Nephron progenitor cell (in vitro differentiated cells): ENCODE data around the gene TUBB4B.

ENCODE experiments used
- DNase-seq: peaks from one replicate; pipeline ENCODE4 v3.0.0; 2021
- H3K27ac Mint-ChIP-seq: 2 replicates; pipeline ENCODE4 v1.8.0; 2021; ENCODE audit warnings: mild to moderate bottlenecking, moderate library complexity, mixed read lengths
- H3K27me3 Mint-ChIP-seq: 2 replicates; pipeline ENCODE4 v1.8.0; 2021; ENCODE audit warnings: mild to moderate bottlenecking, low read depth, mixed read lengths; ENCODE audit not compliant: poor library complexity
- H3K36me3 Mint-ChIP-seq: 2 replicates; pipeline ENCODE4 v1.8.0; 2021; ENCODE audit warnings: low read depth, mixed read lengths
- H3K4me1 Mint-ChIP-seq: 2 replicates; pipeline ENCODE4 v1.8.0; 2021; ENCODE audit warnings: mixed read lengths
- H3K4me3 Mint-ChIP-seq: 2 replicates; pipeline ENCODE4 v1.8.0; 2021; ENCODE audit warnings: mild to moderate bottlenecking, moderate library complexity, mixed read lengths
- H3K9me3 Mint-ChIP-seq: 2 replicates; pipeline ENCODE4 v1.8.0; 2021; ENCODE audit warnings: mild to moderate bottlenecking, moderate library complexity, mixed read lengths
- TF ChIP-seq, protein P1 (sequence below): fragments of 200-600 bp; sonication (generic); IDR thresholded peaks from 2 replicates; pipeline ENCODE4 v1.5.0; 2021; ENCODE audit warnings: antibody characterized with exemption

Gene TUBB4B

GRCh38 chr9:137231372-137232039 lies 9.6 kb upstream of the TUBB4B start:
- no peak for DNase-seq
- H3K4me1 Mint-ChIP-seq: peaks cover 21% of the 10 kb centered on the region
- no peak overlapping the region for H3K27ac Mint-ChIP-seq
- no peaks in the 10 kb centered on the region for H3K9me3 Mint-ChIP-seq
- H3K36me3 Mint-ChIP-seq: no peaks in the 10 kb centered on the region
- H3K4me3 Mint-ChIP-seq: no peak overlapping the region
- TF ChIP-seq, protein P1, sequence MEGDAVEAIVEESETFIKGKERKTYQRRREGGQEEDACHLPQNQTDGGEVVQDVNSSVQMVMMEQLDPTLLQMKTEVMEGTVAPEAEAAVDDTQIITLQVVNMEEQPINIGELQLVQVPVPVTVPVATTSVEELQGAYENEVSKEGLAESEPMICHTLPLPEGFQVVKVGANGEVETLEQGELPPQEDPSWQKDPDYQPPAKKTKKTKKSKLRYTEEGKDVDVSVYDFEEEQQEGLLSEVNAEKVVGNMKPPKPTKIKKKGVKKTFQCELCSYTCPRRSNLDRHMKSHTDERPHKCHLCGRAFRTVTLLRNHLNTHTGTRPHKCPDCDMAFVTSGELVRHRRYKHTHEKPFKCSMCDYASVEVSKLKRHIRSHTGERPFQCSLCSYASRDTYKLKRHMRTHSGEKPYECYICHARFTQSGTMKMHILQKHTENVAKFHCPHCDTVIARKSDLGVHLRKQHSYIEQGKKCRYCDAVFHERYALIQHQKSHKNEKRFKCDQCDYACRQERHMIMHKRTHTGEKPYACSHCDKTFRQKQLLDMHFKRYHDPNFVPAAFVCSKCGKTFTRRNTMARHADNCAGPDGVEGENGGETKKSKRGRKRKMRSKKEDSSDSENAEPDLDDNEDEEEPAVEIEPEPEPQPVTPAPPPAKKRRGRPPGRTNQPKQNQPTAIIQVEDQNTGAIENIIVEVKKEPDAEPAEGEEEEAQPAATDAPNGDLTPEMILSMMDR: no peak
- H3K27me3 Mint-ChIP-seq: no peaks in the 10 kb centered on the region

DNA sequence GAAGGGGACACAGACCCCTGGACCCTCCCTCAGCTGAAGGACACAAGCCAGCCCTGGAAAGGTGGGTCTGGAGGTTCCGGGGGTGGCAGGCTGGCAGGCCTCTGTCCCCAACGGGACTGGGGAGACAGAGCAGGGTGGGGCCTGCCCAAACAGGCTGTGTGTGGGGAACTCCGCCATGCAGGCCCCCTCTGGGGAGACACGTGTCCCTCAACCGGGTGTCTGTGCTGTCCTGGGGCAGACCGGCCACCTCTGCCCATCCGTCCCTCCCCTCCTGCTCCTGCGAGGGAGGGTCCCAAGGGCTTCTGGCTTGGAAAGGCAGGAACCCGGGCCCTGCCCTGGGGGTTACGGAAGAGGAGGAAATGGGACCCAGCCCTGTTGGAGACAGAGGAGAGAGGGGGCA lies 9.0 kb upstream of the TUBB4B start:
- Mint-ChIP-seq H3K36me3 (no peaks in the 10 kb centered on the region), H3K4me3 (no peak overlapping the region), H3K4me1 (peaks cover 22% of the 10 kb centered on the region), H3K27ac (no peak overlapping the region), H3K9me3 (no peaks in the 10 kb centered on the region), H3K27me3 (no peaks in the 10 kb centered on the region)
- TF ChIP-seq, protein P1: no peak
- DNase-seq: no peak

GRCh38 chr9:137232510-137232909 lies 8.6 kb upstream of the TUBB4B start:
- Mint-ChIP-seq H3K36me3 (no peaks in the 10 kb centered on the region), H3K9me3 (no peaks in the 10 kb centered on the region), H3K27me3 (no peaks in the 10 kb centered on the region), H3K4me3 (no peak overlapping the region), H3K4me1 (peaks cover 24% of the 10 kb centered on the region), H3K27ac (no peak overlapping the region)
- TF ChIP-seq, protein P1: no peak
- no peak for DNase-seq

DNA sequence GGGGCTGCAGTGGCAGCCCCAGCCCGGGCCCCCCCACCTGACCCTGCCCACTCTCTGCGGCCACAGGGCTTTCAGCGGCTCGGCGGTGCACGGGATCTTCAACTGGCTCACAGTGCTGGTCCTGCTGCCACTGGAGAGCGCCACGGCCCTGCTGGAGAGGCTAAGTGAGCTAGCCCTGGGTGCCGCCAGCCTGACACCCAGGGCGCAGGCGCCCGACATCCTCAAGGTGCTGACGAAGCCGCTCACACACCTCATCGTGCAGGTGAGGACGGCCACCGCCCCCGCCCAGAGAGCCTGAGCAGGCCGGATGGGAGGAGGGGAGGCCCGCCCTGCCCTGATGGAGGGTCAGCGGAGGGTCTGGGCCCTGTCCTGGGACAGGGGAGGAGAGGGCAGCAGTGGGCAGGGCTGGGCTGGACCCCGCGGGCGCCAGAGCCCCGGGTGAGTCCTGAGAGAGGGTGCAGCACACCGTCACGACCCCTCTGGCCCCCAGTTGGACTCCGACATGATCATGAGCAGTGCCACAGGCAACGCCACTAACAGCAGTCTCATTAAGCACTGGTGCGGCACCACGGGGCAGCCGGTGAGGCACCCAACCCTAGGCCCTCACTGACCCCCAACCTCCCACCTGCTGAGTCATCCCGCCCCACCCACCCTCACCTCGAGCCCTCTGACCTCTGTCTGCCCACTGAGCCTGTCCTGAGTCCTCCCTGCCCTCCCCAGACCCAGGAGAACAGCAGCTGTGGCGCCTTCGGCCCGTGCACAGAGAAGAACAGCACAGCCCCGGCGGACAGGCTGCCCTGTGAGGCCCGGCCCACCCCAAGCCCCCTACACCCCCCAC lies 7.7 kb upstream of the TUBB4B start:
- Mint-ChIP-seq H3K4me3 (no peak overlapping the region), H3K27me3 (no peaks in the 10 kb centered on the region), H3K9me3 (no peaks in the 10 kb centered on the region), H3K27ac (no peak overlapping the region), H3K4me1 (peaks cover 29% of the 10 kb centered on the region), H3K36me3 (no peaks in the 10 kb centered on the region)
- TF ChIP-seq, protein P1: no peak
- no peak for DNase-seq

- H3K4me3 Mint-ChIP-seq: no peak overlapping the region
- TF ChIP-seq, protein P1: no peak
- no peaks in the 10 kb centered on the region for H3K36me3 Mint-ChIP-seq
- no peak for DNase-seq
- H3K27ac Mint-ChIP-seq: no peak overlapping the region
- H3K27me3 Mint-ChIP-seq: no peaks in the 10 kb centered on the region
- peaks cover 35% of the 10 kb centered on the region for H3K4me1 Mint-ChIP-seq
- no peaks in the 10 kb centered on the region for H3K9me3 Mint-ChIP-seq
Observed at GRCh38 chr9:137234055-137234697, 6.9 kb upstream of the TUBB4B start.
